Lower leg skin (tissue), 4 donors: ENCODE data around the gene CGB2. TPM values are rescaled to one million over a fixed set of nuclear protein-coding genes. Genes with fewer than 3 reads are reported as not detected.

Experiments used
- DNase-seq, 2 donors: peaks; one replicate each; pipeline ENCODE4 v3.0.0-alpha.2; 2019; ENCODE audit warnings: low spot score in 2 of 2
- H3K4me3 ChIP-seq: fragments of 200-600 bp; sonication (generic); 2 replicates; pipeline ENCODE4 v1.5.1; 2017; ENCODE audit warnings: mild to moderate bottlenecking, low read depth; ENCODE audit not compliant: poor library complexity, severe bottlenecking
- POLR2A ChIP-seq, 2 donors: fragments of 450-650 bp; IDR thresholded peaks; one replicate each; pipeline ENCODE4 v1.6.1; 2016 to 2017; ENCODE audit warnings: antibody characterized with exemption in 2 of 2, mild to moderate bottlenecking in 1 of 2, moderate library complexity in 1 of 2
- WGBS, 2 donors: methylation state at CpG; one replicate each; pipeline ENCODE4 v1.1.5; 2018; 5-methylcytosine and 5-hydroxymethylcytosine counted together
- intact Hi-C: fragments of 100-400 bp; cut with DNase I; formaldehyde crosslinking; loops from one replicate; pipeline ENCODE4 v1.15.0; 2023; ENCODE audit warnings: low total_unique reads
- total RNA-seq, 4 donors: library from RNA; depleted of rRNA; stranded (reverse); fragments of >200 nt; gene quantifications; one replicate each; pipeline ENCODE4 v1.1.0, GENCODE V29; 2016
- TF ChIP-seq, protein P1 (sequence below), 3 donors: fragments of 450-650 bp; IDR thresholded peaks; one replicate each; pipeline ENCODE4 v1.5.1; 2016; ENCODE audit warnings: antibody characterized with exemption in 3 of 3, mild to moderate bottlenecking in 3 of 3, moderate library complexity in 2 of 3

Gene CGB2
- total RNA-seq, 4 donors from 2014 or later: not detected

GRCh38 chr19:49004133-49004532 lies 27.6 kb upstream of the CGB2 start:
- DNase-seq: no peak
- intact Hi-C loops: no loop called here
- no peak for TF ChIP-seq POLR2A (IDR thresholded peaks at IDR 0.05)
- TF ChIP-seq, protein P1, sequence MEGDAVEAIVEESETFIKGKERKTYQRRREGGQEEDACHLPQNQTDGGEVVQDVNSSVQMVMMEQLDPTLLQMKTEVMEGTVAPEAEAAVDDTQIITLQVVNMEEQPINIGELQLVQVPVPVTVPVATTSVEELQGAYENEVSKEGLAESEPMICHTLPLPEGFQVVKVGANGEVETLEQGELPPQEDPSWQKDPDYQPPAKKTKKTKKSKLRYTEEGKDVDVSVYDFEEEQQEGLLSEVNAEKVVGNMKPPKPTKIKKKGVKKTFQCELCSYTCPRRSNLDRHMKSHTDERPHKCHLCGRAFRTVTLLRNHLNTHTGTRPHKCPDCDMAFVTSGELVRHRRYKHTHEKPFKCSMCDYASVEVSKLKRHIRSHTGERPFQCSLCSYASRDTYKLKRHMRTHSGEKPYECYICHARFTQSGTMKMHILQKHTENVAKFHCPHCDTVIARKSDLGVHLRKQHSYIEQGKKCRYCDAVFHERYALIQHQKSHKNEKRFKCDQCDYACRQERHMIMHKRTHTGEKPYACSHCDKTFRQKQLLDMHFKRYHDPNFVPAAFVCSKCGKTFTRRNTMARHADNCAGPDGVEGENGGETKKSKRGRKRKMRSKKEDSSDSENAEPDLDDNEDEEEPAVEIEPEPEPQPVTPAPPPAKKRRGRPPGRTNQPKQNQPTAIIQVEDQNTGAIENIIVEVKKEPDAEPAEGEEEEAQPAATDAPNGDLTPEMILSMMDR (IDR thresholded peaks at IDR 0.05): no peak
- WGBS, 2 donors: 98% methylated on average over 15 of the region's 15 CpGs
- no peak overlapping the region for H3K4me3 ChIP-seq

GRCh38 chr19:49004964-49005614 lies 26.6 kb upstream of the CGB2 start:
- H3K4me3 ChIP-seq: no peak overlapping the region
- intact Hi-C loops: no loop called here
- WGBS, 2 donors: 91 to 93% methylated on average over 7 of the region's 7 CpGs
- DNase-seq: no peak
- TF ChIP-seq, protein P1 (IDR thresholded peaks at IDR 0.05): no peak
- no peak for TF ChIP-seq POLR2A (IDR thresholded peaks at IDR 0.05)

- WGBS, 2 donors: 95% methylated on average over 18 to 22 of the region's 22 CpGs
- H3K4me3 ChIP-seq: no peak overlapping the region
- intact Hi-C loops: no loop called here
- no peak for DNase-seq
- TF ChIP-seq, protein P1 (IDR thresholded peaks at IDR 0.05): no peak
- TF ChIP-seq POLR2A (IDR thresholded peaks at IDR 0.05): no peak
Observed at GRCh38 chr19:49006905-49007304, 24.8 kb upstream of the CGB2 start.

DNA sequence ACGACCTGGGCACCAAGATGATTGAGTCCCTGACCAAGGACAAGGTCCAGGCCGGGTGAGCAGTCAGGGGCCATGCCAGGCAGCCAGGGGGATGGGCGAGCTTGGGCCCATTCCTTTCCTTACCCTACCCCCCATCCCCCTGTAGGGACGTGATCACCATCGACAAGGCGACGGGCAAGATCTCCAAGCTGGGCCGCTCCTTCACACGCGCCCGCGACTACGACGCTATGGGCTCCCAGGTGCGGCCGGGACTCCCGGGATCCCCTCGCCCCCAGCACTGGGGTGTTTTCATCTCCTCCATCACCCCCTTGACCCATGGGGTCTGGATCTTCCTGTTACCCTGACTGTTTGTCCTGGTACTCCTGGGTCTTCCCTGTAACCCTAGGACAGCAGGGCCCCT lies 21.9 kb upstream of the CGB2 start:
- TF ChIP-seq, protein P1 (IDR thresholded peaks at IDR 0.05): no peak
- no peak for TF ChIP-seq POLR2A (IDR thresholded peaks at IDR 0.05)
- WGBS, 2 donors: 91 to 96% methylated on average over 5 to 17 of the region's 18 CpGs
- H3K4me3 ChIP-seq: no peak overlapping the region
- intact Hi-C loops: no loop called here
- DNase-seq: no peak

DNA sequence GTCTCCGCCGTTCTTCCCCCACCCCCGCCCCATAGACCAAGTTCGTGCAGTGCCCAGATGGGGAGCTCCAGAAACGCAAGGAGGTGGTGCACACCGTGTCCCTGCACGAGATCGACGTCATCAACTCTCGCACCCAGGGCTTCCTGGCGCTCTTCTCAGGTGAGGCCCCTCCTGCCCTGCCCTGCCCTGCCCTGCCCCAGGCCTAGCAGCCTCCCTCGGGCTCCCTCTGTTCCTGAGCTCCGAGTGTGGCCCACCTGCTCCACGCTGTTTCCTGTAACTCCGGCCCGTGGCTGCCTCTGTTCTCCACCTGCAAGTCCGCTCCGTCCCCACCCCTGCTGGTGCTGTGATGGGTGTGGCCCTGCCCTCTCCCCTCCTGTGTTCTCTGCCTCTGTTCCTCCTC lies 21.2 kb upstream of the CGB2 start:
- WGBS, 2 donors: 93 to 94% methylated on average over 14 to 18 of the region's 18 CpGs
- intact Hi-C loops: no loop called here
- TF ChIP-seq POLR2A (IDR thresholded peaks at IDR 0.05): no peak
- TF ChIP-seq, protein P1 (IDR thresholded peaks at IDR 0.05): no peak
- DNase-seq: no peak
- no peak overlapping the region for H3K4me3 ChIP-seq

- WGBS, 2 donors: 84 to 97% methylated on average over 11 to 13 of the region's 17 CpGs
- DNase-seq: no peak
- TF ChIP-seq, protein P1 (IDR thresholded peaks at IDR 0.05): no peak
- no peak for TF ChIP-seq POLR2A (IDR thresholded peaks at IDR 0.05)
- H3K4me3 ChIP-seq: no peak overlapping the region
- intact Hi-C loops: no loop called here
Observed at GRCh38 chr19:49011194-49011593, 20.5 kb upstream of the CGB2 start.
